Measurements from ENCODE around the gene TIFAB.

Gene TIFAB

DNA sequence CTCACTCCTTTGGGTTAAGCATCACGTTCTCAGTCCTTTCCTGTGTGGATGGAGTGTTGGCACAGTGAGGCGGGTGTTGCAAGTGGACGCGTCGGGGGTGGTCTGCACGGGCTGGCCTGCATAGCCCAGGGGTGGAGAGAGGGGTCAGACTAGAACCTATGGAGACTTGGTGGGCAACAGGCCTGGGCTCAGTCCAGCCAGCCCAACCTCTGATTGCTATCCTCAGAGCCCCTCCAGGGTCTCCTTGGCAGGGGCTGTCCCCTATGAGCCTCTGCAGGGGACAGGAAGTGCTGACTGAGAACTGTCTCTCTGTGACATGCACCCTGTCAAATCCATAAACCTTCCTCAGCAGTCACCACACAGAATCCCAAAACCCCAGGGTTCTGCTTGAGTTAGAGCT lies 7.3 kb downstream of the TIFAB start:
- Histone ChIP-seq H3K4me3 (ENCODE audit: low read length in 2 of 2) (no peak overlapping the region), H3K9ac (ENCODE audit: low read depth, low read length, poor library complexity) (no peak overlapping the region), H3K9me3 (replicated peaks in 1 of 2; ENCODE audit: control insufficient read depth in 2 of 2, insufficient read depth in 1 of 2, low read depth in 1 of 2, low read length in 2 of 2) (no peaks in the 10 kb centered on the region), H4K91ac (ENCODE audit: low read depth, low read length, poor library complexity) (no peak overlapping the region), H3K27me3 (ENCODE audit: control insufficient read depth in 3 of 3, insufficient read depth in 3 of 3, low read depth in 1 of 3, low read length in 3 of 3) (peaks cover 0 to 15% (median 0%) of the 10 kb centered on the region in 3 experiments), H3K4ac (ENCODE audit: low read length) (no peak overlapping the region), H2BK15ac (ENCODE audit: low read length) (peak overlapping the region; percentile 82), H3K79me1 (ENCODE audit: low read depth, low read length) (no peaks in the 10 kb centered on the region), H3K4me1 (ENCODE audit: control insufficient read depth in 2 of 2, insufficient read depth in 1 of 2, low read depth in 1 of 2, low read length in 2 of 2) (peaks cover 0 to 21% of the 10 kb centered on the region in 2 donors), H2AK5ac (ENCODE audit: low read depth, low read length) (peak overlapping the region; percentile 39), H4K8ac (ENCODE audit: low read depth, low read length) (no peak overlapping the region), H3K18ac (ENCODE audit: low read length) (peak overlapping the region; percentile 39), H3K23ac (ENCODE audit: low read depth, low read length, poor library complexity) (no peak overlapping the region), H2BK5ac (ENCODE audit: low read length) (no peak overlapping the region), H2BK120ac (ENCODE audit: low read depth, low read length) (peak overlapping the region; percentile 26), H3K14ac (ENCODE audit: low read length) (no peak overlapping the region), H3K4me2 (ENCODE audit: insufficient read depth, low read length, poor library complexity, severe bottlenecking) (no peak overlapping the region), H2AFZ (ENCODE audit: low read length) (no peak overlapping the region), H2BK12ac (ENCODE audit: low read length) (no peak overlapping the region), H3K27ac (replicated peaks; ENCODE audit: low read length) (no peak overlapping the region), H3K36me3 (replicated peaks in 1 of 2; ENCODE audit: control insufficient read depth in 2 of 2, insufficient read depth in 2 of 2, low read length in 2 of 2) (peaks cover 0 to 2% of the 10 kb centered on the region in 2 donors)
- WGBS, 2 donors (ENCODE audit: extremely low coverage in 2 of 2, insufficient read length in 2 of 2, insufficient replicate concordance in 1 of 2): no CpG with 5 or more reads among the region's 6 CpGs
- DNase-seq (ENCODE audit: low spot score): no peak

DNA sequence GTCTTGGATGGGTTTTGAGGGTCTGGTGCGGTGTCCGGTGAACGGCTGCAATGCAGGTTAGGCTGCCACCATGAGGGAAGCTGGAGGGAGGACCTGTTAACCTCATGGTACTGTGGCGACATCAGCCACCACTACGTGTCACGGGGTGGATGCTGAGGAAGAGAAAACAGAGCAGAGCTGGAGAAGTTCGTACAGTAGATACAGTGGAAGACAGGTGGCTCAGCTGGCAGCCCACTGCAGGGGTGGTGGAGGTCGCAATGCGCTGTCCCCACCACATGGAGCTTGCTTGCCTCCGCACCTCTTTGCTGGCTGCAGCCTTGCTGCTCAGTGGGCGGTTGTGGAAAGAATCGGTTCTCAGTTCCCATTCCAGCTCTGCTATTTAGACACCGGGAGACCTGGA lies 7.8 kb downstream of the TIFAB start:
- Histone ChIP-seq H3K27me3 (ENCODE audit: control insufficient read depth in 3 of 3, insufficient read depth in 3 of 3, low read depth in 1 of 3, low read length in 3 of 3) (peaks cover 0 to 15% (median 0%) of the 10 kb centered on the region in 3 experiments), H2BK12ac (ENCODE audit: low read length) (peak overlapping the region; percentile 78), H3K23ac (ENCODE audit: low read depth, low read length, poor library complexity) (peak overlapping the region; percentile 55), H3K18ac (ENCODE audit: low read length) (peak overlapping the region; percentile 5), H3K79me1 (ENCODE audit: low read depth, low read length) (no peaks in the 10 kb centered on the region), H2BK5ac (ENCODE audit: low read length) (no peak overlapping the region), H3K9me3 (replicated peaks in 1 of 2; ENCODE audit: control insufficient read depth in 2 of 2, insufficient read depth in 1 of 2, low read depth in 1 of 2, low read length in 2 of 2) (no peaks in the 10 kb centered on the region), H3K4ac (ENCODE audit: low read length) (no peak overlapping the region), H4K8ac (ENCODE audit: low read depth, low read length) (no peak overlapping the region), H3K4me3 (ENCODE audit: low read length in 2 of 2) (no peak overlapping the region), H3K4me2 (ENCODE audit: insufficient read depth, low read length, poor library complexity, severe bottlenecking) (no peak overlapping the region), H2BK15ac (ENCODE audit: low read length) (no peak overlapping the region), H3K9ac (ENCODE audit: low read depth, low read length, poor library complexity) (peak overlapping the region; percentile 38), H3K36me3 (replicated peaks in 1 of 2; ENCODE audit: control insufficient read depth in 2 of 2, insufficient read depth in 2 of 2, low read length in 2 of 2) (peaks cover 0 to 2% of the 10 kb centered on the region in 2 donors), H4K91ac (ENCODE audit: low read depth, low read length, poor library complexity) (peak overlapping the region; percentile 32), H2BK120ac (ENCODE audit: low read depth, low read length) (no peak overlapping the region), H3K4me1 (ENCODE audit: control insufficient read depth in 2 of 2, insufficient read depth in 1 of 2, low read depth in 1 of 2, low read length in 2 of 2) (peaks cover 0 to 21% of the 10 kb centered on the region in 2 donors), H3K27ac (replicated peaks; ENCODE audit: low read length) (no peak overlapping the region), H2AK5ac (ENCODE audit: low read depth, low read length) (peak overlapping the region; percentile 71), H2AFZ (ENCODE audit: low read length) (no peak overlapping the region), H3K14ac (ENCODE audit: low read length) (peak overlapping the region; percentile 83)
- no CpG with 5 or more reads among the region's 13 CpGs for WGBS, 2 donors (ENCODE audit: extremely low coverage in 2 of 2, insufficient read length in 2 of 2, insufficient replicate concordance in 1 of 2)
- no peak for DNase-seq (ENCODE audit: low spot score)

DNA sequence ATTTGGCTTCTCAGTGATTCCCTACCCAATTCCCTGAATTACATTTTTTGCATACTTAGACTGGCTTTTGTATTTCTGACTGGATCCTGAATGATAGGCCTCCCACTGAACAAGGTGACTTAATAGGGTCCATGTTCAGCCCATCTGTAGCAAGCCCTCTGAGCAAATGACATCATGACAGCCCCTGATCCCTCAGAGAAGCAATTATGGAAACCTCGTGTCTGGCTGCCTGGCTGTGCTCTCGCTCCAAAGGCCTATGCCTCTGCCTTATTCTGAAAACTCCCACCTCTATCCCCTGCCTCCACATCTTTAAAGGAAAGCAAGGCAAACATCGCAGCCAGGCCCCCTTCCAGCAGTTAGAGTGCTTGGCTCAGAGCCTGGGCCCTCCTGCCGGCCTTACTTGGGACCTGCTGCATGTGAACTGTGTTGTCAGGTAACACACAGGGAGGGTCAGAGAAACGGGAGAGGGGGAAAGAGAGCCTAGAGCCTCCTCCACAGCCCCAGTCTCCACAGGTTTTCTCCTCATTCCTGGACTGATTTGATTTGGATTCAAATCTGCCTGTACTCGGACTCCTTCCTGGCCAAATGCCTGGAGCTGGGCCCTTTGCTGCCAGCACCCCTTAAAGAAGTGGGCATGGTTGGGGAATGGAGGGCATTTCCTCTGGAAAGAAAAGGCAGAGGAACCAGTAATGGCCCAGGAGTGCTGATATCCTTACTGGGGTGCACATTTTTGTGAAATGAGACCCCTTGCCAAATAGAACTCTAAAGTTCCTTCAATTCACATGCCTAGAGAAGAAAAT lies 8.8 kb downstream of the TIFAB start:
- Histone ChIP-seq H2AFZ (ENCODE audit: low read length) (no peak overlapping the region), H3K9ac (ENCODE audit: low read depth, low read length, poor library complexity) (no peak overlapping the region), H2BK5ac (ENCODE audit: low read length) (no peak overlapping the region), H3K4me3 (ENCODE audit: low read length in 2 of 2) (no peak overlapping the region), H2BK15ac (ENCODE audit: low read length) (no peak overlapping the region), H3K9me3 (replicated peaks in 1 of 2; ENCODE audit: control insufficient read depth in 2 of 2, insufficient read depth in 1 of 2, low read depth in 1 of 2, low read length in 2 of 2) (no peaks in the 10 kb centered on the region), H2AK5ac (ENCODE audit: low read depth, low read length) (no peak overlapping the region), H3K79me1 (ENCODE audit: low read depth, low read length) (no peaks in the 10 kb centered on the region), H3K4ac (ENCODE audit: low read length) (no peak overlapping the region), H3K18ac (ENCODE audit: low read length) (no peak overlapping the region), H3K27ac (replicated peaks; ENCODE audit: low read length) (no peak overlapping the region), H3K14ac (ENCODE audit: low read length) (no peak overlapping the region), H3K4me2 (ENCODE audit: insufficient read depth, low read length, poor library complexity, severe bottlenecking) (no peak overlapping the region), H3K4me1 (ENCODE audit: control insufficient read depth in 2 of 2, insufficient read depth in 1 of 2, low read depth in 1 of 2, low read length in 2 of 2) (peaks cover 0 to 21% of the 10 kb centered on the region in 2 donors), H2BK120ac (ENCODE audit: low read depth, low read length) (no peak overlapping the region), H3K36me3 (replicated peaks in 1 of 2; ENCODE audit: control insufficient read depth in 2 of 2, insufficient read depth in 2 of 2, low read length in 2 of 2) (peaks cover 0 to 2% of the 10 kb centered on the region in 2 donors), H3K27me3 (ENCODE audit: control insufficient read depth in 3 of 3, insufficient read depth in 3 of 3, low read depth in 1 of 3, low read length in 3 of 3) (peaks cover 0 to 13% (median 0%) of the 10 kb centered on the region in 3 experiments), H4K8ac (ENCODE audit: low read depth, low read length) (no peak overlapping the region), H2BK12ac (ENCODE audit: low read length) (no peak overlapping the region), H4K91ac (ENCODE audit: low read depth, low read length, poor library complexity) (no peak overlapping the region), H3K23ac (ENCODE audit: low read depth, low read length, poor library complexity) (no peak overlapping the region)
- WGBS, 2 donors (ENCODE audit: extremely low coverage in 2 of 2, insufficient read length in 2 of 2, insufficient replicate concordance in 1 of 2): no CpG with 5 or more reads among the region's 6 CpGs
- no peak for DNase-seq (ENCODE audit: low spot score)

GRCh38 chr5:135442431-135443160 lies 9.6 kb downstream of the TIFAB start:
- Histone ChIP-seq H2BK5ac (ENCODE audit: low read length) (no peak overlapping the region), H3K36me3 (replicated peaks in 1 of 2; ENCODE audit: control insufficient read depth in 2 of 2, insufficient read depth in 2 of 2, low read length in 2 of 2) (peaks cover 0 to 2% of the 10 kb centered on the region in 2 donors), H3K9ac (ENCODE audit: low read depth, low read length, poor library complexity) (no peak overlapping the region), H2BK120ac (ENCODE audit: low read depth, low read length) (no peak overlapping the region), H3K23ac (ENCODE audit: low read depth, low read length, poor library complexity) (no peak overlapping the region), H3K79me1 (ENCODE audit: low read depth, low read length) (no peaks in the 10 kb centered on the region), H4K91ac (ENCODE audit: low read depth, low read length, poor library complexity) (no peak overlapping the region), H3K4me1 (ENCODE audit: control insufficient read depth in 2 of 2, insufficient read depth in 1 of 2, low read depth in 1 of 2, low read length in 2 of 2) (peaks cover 0 to 19% of the 10 kb centered on the region in 2 donors), H3K4ac (ENCODE audit: low read length) (no peak overlapping the region), H3K27ac (replicated peaks; ENCODE audit: low read length) (no peak overlapping the region), H3K4me3 (ENCODE audit: low read length in 2 of 2) (no peak overlapping the region), H2BK12ac (ENCODE audit: low read length) (no peak overlapping the region), H3K27me3 (ENCODE audit: control insufficient read depth in 3 of 3, insufficient read depth in 3 of 3, low read depth in 1 of 3, low read length in 3 of 3) (peaks cover 0 to 10% (median 0%) of the 10 kb centered on the region in 3 experiments), H3K18ac (ENCODE audit: low read length) (peak overlapping the region; percentile 11), H4K8ac (ENCODE audit: low read depth, low read length) (no peak overlapping the region), H3K9me3 (replicated peaks in 1 of 2; ENCODE audit: control insufficient read depth in 2 of 2, insufficient read depth in 1 of 2, low read depth in 1 of 2, low read length in 2 of 2) (no peaks in the 10 kb centered on the region), H3K14ac (ENCODE audit: low read length) (no peak overlapping the region), H2BK15ac (ENCODE audit: low read length) (no peak overlapping the region), H3K4me2 (ENCODE audit: insufficient read depth, low read length, poor library complexity, severe bottlenecking) (no peak overlapping the region), H2AFZ (ENCODE audit: low read length) (no peak overlapping the region), H2AK5ac (ENCODE audit: low read depth, low read length) (peak overlapping the region; percentile 20)
- DNase-seq (ENCODE audit: low spot score): no peak
- WGBS, 2 donors (ENCODE audit: extremely low coverage in 2 of 2, insufficient read length in 2 of 2, insufficient replicate concordance in 1 of 2): no CpG with 5 or more reads among the region's 8 CpGs
